Parathyroid adenoma (tissue), 2 donors: ENCODE data around the gene MAGEA4.

Experiments
- H2AFZ ChIP-seq: fragments of 300-600 bp; sonication (generic); one replicate; pipeline ENCODE4 v1.7.0; 2017; ENCODE audit warnings: antibody characterized with exemption, mild to moderate bottlenecking
- H3K27ac ChIP-seq: fragments of 300-600 bp; sonication (generic); one replicate; pipeline ENCODE4 v1.7.0; 2017
- H3K27me3 ChIP-seq: fragments of 300-600 bp; sonication (generic); one replicate; pipeline ENCODE4 v1.7.0; 2017; ENCODE audit warnings: low read length; ENCODE audit not compliant: control insufficient read depth, insufficient read depth
- H3K36me3 ChIP-seq: fragments of 300-600 bp; sonication (generic); one replicate; pipeline ENCODE4 v1.7.0; 2017; ENCODE audit warnings: low read length; ENCODE audit not compliant: control insufficient read depth, insufficient read depth
- H3K4me1 ChIP-seq: fragments of 300-600 bp; sonication (generic); one replicate; pipeline ENCODE4 v1.7.0; 2017; ENCODE audit warnings: control low read depth
- H3K4me2 ChIP-seq: fragments of 300-600 bp; sonication (generic); one replicate; pipeline ENCODE4 v1.7.0; 2017; ENCODE audit warnings: low read length
- H3K4me3 ChIP-seq: fragments of 300-600 bp; sonication (generic); one replicate; pipeline ENCODE4 v1.7.0; 2017; ENCODE audit warnings: low read depth, low read length
- H3K79me2 ChIP-seq: fragments of 300-600 bp; sonication (generic); one replicate; pipeline ENCODE4 v1.7.0; 2017; ENCODE audit warnings: control low read depth
- H3K9ac ChIP-seq: fragments of 300-600 bp; sonication (generic); one replicate; pipeline ENCODE4 v1.7.0; 2017; ENCODE audit warnings: mild to moderate bottlenecking
- H3K9me3 ChIP-seq: fragments of 300-600 bp; sonication (generic); one replicate; pipeline ENCODE4 v1.7.0; 2017; ENCODE audit warnings: low read length; ENCODE audit not compliant: control insufficient read depth
- TF ChIP-seq, protein P1 (sequence below): fragments of 300-600 bp; sonication (generic); IDR thresholded peaks from one replicate; pipeline ENCODE4 v1.7.0; 2017; ENCODE audit warnings: antibody characterized with exemption, mild to moderate bottlenecking
- donor health status: primary hyperparathyroidism.

The MAGEA4 gene, protein sequence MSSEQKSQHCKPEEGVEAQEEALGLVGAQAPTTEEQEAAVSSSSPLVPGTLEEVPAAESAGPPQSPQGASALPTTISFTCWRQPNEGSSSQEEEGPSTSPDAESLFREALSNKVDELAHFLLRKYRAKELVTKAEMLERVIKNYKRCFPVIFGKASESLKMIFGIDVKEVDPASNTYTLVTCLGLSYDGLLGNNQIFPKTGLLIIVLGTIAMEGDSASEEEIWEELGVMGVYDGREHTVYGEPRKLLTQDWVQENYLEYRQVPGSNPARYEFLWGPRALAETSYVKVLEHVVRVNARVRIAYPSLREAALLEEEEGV

DNA sequence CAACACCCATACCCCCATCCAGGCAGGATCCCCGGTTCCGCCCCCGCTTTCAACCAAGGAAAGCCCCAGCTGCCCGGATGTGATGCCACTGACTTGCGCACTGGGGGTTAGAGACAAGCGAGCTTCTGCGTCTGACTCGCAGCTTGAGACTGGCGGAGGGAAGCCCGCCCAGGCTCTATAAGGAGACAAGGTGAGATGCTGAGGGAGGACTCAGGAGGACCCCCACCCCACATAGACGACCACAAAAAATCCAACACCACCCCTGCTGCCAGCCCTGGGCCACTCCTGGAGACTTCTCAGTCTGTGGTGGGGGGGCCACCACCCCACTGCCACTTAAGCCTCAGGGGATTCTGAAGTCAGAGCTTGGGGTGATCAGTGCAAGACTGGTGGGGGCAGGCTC is at the start of gene MAGEA4:
MAGEA4 (plus strand) TSS at position 110 of the 400 bp plus-strand sequence. CDS start 10,776 bp downstream, outside the sequence.
- Histone ChIP-seq H3K79me2 (no peaks in the 10 kb centered on the region), H3K4me3 (no peak within 1 kb of the TSS), H2AFZ (no peak within 1 kb of the TSS), H3K27me3 (no peaks in the 10 kb centered on the region), H3K9me3 (no peaks in the 10 kb centered on the region), H3K4me2 (no peak within 1 kb of the TSS), H3K4me1 (no peaks in the 10 kb centered on the region), H3K9ac (no peak within 1 kb of the TSS), H3K36me3 (no peaks in the 10 kb centered on the region), H3K27ac (no peak within 1 kb of the TSS)
- TF ChIP-seq, protein P1, sequence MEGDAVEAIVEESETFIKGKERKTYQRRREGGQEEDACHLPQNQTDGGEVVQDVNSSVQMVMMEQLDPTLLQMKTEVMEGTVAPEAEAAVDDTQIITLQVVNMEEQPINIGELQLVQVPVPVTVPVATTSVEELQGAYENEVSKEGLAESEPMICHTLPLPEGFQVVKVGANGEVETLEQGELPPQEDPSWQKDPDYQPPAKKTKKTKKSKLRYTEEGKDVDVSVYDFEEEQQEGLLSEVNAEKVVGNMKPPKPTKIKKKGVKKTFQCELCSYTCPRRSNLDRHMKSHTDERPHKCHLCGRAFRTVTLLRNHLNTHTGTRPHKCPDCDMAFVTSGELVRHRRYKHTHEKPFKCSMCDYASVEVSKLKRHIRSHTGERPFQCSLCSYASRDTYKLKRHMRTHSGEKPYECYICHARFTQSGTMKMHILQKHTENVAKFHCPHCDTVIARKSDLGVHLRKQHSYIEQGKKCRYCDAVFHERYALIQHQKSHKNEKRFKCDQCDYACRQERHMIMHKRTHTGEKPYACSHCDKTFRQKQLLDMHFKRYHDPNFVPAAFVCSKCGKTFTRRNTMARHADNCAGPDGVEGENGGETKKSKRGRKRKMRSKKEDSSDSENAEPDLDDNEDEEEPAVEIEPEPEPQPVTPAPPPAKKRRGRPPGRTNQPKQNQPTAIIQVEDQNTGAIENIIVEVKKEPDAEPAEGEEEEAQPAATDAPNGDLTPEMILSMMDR, result no peak

DNA sequence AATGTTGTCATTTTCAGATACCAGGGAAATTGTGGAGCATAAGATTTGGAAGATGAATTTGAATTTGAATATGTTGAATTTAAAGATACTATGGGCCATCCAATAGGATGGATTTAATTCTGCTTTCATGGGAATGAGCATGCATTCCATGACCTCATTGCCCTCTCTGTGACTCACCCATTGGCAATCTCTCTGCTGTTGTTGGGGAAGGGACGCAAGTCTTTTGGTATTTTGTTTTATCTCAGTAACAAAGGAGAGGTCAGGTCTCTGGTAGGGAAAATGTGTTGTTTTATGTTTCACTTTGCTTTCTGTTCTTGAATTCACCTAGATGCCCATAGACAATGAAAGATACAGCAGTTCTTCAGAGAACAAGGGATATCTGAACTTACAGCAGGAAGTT is 42.1 kb upstream of the MAGEA4 start:
- H3K27ac ChIP-seq, result no peak overlapping the region
- no peaks in the 10 kb centered on the region for H3K27me3 ChIP-seq
- H3K36me3 ChIP-seq, result no peaks in the 10 kb centered on the region
- H3K4me1 ChIP-seq, result no peaks in the 10 kb centered on the region
- TF ChIP-seq, protein P1, result no peak
- no peak overlapping the region for H3K4me2 ChIP-seq
- H3K79me2 ChIP-seq, result no peaks in the 10 kb centered on the region
- H3K9ac ChIP-seq, result no peak overlapping the region
- H2AFZ ChIP-seq, result no peak overlapping the region
- H3K4me3 ChIP-seq, result no peak overlapping the region
- no peaks in the 10 kb centered on the region for H3K9me3 ChIP-seq

DNA sequence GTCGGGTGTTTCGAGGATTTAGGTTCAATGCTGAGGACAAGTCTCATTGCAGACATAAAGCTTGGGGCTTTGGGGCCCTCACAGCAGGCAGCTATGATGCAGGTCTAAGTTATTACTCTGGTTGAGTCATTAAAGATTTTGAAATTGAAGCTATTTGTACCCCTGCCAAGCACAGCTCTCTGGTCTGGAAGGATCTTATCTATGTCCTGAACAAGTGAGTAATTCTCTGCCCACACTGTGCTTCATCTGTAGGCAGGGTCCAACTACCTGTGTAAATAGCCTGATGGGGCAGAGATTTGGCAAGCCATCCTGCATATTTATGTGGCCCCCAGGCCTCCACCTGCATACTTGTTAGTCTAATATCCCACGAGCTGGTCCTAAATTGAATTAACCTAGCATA is 41.4 kb upstream of the MAGEA4 start:
- no peak overlapping the region for H3K9ac ChIP-seq
- H3K79me2 ChIP-seq, result no peaks in the 10 kb centered on the region
- no peaks in the 10 kb centered on the region for H3K27me3 ChIP-seq
- no peak overlapping the region for H3K4me3 ChIP-seq
- no peaks in the 10 kb centered on the region for H3K4me1 ChIP-seq
- no peak overlapping the region for H3K4me2 ChIP-seq
- TF ChIP-seq, protein P1, result no peak
- no peaks in the 10 kb centered on the region for H3K9me3 ChIP-seq
- H3K36me3 ChIP-seq, result no peaks in the 10 kb centered on the region
- H3K27ac ChIP-seq, result no peak overlapping the region
- H2AFZ ChIP-seq, result no peak overlapping the region

DNA sequence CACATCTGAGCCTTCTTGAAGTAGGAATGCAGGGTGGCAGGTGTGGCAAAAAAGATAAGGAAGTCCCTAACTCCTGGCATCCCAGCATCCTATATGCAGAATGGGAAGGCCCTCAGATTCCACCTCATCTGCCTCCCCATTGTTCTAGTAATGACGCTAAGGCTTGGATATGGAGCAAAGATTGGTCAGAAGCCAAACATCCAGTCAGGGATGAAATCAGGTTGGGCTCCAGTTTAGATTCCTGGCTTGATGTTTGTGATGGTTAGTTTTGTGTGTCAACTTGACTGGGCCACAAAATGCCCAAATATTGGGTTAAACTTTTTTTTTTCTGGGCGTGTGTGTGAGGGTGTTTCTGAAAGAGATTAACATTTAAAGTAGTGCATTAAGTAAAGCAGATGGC is 39.6 kb upstream of the MAGEA4 start:
- TF ChIP-seq, protein P1, result no peak
- Histone ChIP-seq H3K27ac (no peak overlapping the region), H3K79me2 (no peaks in the 10 kb centered on the region), H3K9me3 (no peaks in the 10 kb centered on the region), H3K4me1 (no peaks in the 10 kb centered on the region), H3K27me3 (no peaks in the 10 kb centered on the region), H2AFZ (no peak overlapping the region), H3K4me3 (no peak overlapping the region), H3K36me3 (no peaks in the 10 kb centered on the region), H3K9ac (no peak overlapping the region), H3K4me2 (no peak overlapping the region)
